Measurements from ENCODE around the gene TIPRL.
"Not testable (repeated sequence)": the region's sequence is repeated elsewhere in the genome, so short reads cannot be mapped to it uniquely, and the experiment has no call there.

The TIPRL gene

GRCh38 chr1:168178638-168179437, at the start of gene TIPRL:
Gene TIPRL (plus strand): TSS chr1:168178962. CDS start chr1:168179078, 116 bp downstream.
- DNase-seq: peak; percentile 96

DNA sequence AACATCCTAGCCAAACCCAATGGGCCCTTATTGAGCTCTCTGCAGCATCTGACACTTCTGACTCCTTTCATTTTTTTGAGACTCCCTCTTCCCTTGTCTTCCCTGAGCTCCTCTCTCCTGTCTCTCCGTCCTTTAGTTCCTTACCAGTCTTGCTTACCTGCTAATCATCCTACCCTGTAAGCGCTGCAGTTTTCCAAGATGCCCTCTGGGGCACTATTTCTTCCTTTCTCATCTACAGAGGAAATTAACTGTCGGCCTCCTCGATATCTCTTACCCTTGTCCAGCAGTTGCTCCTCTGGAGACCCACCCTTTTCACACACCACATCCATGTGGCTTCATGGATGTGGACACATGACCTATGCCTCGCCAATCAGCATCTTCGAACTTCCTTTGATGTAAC, 48.8 kb upstream of the TIPRL start:
- DNase-seq: no peak

GRCh38 chr1:168134132-168134531, 44.6 kb upstream of the TIPRL start:
- DNase-seq: no peak

- no peak for DNase-seq
Measured at GRCh38 chr1:168134642-168135041, 44.1 kb upstream of the TIPRL start.

- no peak for DNase-seq
Measured at GRCh38 chr1:168135116-168135920, 43.4 kb upstream of the TIPRL start.

DNA sequence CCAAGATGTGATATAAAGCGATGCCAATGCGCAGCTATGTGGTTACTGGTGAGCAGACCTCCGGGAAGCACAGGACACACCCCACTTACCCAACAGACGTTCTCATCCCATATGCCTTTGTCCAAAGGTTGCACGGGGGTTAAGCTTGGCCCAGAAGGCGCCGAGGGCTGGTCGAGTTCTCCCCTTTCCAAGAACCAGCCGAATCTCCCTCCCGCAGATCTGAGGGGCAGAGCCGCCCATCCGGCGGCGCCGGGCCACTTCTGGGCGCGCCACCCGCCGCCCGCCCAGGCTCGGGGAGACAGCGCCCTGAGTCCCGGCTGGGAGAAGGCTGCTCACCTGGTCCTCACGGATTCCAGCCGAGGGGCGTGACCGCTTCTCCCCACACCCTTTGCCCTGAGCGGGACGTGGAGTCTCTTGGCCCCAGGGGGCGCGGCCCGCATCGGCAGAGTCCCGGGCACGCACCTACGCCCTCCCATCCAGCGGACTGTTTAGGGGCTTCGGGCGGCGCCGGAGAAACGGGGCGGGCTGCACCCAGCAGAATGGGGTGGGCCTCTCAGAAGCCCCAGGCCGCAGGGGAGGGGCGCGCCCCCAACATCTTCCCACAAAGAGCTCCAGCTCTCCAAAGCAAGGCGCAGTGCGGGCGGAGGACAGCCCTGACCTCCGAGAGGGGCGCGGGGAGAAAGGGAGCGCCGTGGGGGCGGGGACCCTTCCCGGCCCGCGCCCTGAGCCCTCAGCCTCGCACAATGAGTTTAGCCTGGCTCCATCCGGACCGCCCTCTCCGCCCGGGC, 42.6 kb upstream of the TIPRL start:
- DNase-seq: no peak

DNA sequence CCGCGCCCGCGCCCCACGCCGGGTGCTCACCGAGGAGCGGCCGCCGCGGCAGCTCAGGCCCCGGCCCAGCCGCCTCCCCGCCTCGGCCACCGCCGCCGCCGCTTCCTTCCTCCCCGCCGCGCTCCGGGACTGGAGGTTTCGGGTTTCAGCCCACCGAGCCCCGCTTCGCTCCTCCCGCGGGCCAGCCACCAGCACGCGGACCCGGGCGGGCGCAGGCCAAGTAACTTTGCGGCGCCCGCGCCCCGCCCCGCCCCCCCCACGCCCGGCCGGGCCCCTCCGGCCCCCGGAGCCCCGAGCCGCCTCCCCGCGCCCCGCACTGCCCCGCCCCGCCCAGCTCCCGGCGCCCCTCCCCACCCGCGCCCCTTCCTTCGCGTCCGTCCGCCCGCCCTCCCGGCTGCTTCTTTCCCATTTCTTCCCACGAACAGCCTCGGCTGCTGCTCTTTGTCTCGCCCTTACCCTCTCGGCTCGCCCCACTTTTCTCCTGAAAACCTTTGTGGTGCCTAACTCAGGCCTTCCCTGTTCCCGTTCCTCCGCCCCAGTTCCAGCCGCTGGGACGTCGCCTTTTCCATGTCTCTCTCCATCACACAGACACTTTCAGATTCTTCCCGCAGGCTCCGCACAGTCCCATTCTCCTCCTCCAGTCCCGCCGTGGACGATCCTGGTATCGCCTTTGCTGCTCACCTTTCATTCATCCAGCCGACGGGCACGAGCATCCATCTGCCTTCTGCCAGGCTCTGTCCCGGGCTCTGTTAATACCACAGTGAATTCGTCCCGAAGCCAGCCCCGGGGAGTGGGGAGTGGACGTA, 41.9 kb upstream of the TIPRL start, which contains the start of gene GPR161:
Gene GPR161 (minus strand): TSS at position 222 of the 806 bp plus-strand sequence. CDS start 32,080 bp downstream, outside the sequence.
- DNase-seq: peak; percentile 34

GRCh38 chr1:168137515-168137821, 41.3 kb upstream of the TIPRL start:
- DNase-seq: no peak

DNA sequence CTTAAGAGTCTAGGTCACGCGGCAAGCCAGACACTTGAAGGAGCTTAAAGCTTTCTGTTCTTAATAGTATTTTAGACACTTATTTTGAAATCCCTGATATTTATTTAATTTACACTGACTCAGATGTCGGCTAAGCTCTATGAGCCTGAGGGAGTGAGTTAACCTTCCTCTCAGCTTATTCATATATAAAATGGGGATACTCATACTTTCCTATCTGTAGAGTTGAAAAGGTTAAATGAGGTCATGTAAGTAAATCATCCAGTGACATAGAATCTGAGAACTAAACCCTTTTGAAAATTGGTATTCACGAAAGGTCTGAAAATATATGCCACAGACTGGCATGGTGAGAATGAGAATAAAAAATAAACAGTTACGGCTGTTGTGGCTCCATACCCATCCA, 40.6 kb upstream of the TIPRL start:
- DNase-seq: no peak

DNA sequence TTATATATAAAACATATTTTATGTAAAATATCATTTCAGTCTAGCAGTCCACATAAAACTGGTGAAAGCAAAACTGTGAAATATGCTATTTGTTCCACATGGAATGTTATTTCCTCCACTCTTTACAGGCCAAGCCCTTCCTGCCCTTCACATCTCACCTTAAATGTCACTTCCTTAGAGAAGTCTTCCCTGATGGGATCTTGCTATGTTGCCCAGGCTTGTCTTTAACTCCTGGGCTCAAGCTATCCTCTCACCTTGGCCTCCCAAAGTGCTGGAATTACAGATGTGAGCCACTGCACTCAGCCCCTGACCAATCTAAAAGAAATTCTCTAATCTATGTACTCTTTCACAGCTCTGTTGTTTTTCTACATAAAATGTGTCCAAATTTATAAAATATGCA, 39.7 kb upstream of the TIPRL start:
- DNase-seq: no peak

DNA sequence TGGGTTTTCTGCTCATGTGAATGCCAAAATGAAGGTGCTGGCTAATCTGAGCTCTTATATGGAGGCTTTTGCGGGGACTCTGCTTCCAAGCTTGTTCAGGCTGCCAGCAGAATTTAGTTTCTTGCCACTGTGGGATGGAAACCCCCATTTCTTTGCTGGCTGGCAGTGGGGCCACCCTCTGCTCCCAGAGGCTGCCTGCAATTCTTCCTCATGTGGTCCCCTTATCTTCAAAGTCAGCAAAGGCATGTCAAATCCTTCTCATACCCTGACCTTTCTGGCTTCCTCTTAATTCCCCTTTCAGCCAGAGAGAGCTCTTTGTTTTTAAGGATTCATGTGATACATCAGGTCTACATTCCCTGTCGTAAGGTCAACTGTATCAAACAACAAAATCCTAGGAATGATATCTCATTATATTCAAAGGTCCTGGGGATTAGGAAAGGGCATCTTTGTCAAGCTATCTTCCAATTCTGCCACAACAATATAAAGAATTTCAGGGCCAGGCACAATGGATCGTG, 36.8 kb upstream of the TIPRL start:
- no peak for DNase-seq

DNA sequence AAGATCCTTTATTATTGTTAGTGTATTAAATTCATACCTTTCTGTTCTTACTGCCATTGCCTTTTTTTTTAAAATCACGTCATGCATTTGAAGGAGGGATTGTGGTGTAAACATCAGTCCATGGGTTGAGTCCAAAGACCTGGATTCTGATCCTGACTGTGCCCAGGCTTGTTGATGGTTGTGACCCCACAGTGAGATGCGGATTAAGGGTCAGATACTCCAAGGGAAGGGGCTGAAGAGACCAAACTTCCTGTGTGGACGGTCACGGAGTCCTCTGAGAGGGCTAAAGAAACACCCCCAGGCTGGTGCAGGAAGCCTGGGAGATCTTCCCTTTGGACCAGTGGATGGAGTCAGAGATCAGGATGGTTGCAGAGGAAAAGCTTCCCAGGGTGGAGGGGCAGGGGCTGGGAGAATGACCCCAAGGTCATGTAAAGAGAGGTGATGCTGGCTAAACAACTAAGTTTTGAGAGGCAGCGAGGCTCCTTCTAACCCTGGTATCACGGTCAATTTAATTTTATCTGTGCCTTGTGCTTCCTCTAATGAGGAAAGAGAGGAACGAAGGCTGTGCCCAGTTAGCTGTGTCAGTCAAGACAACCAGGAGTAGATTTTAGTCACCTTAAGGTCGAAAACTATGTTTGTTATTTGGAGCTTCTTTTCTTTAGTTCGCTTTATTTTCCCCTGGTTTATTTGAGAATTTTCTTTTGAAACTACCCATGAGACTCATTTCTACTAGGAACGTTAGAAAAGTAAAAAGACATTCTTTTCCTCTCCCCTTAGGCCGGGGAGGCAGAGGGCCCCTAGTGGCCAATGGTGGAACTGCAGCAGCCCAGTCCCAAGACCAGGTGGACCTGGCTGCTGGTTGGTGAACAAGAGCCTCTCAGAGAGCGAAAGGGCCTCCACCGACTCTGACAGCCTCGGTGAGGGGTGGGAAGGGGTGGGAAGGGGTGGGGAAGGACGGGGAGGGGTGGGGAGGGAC, 33.3 kb upstream of the TIPRL start:
- peak; percentile 81 for DNase-seq

DNA sequence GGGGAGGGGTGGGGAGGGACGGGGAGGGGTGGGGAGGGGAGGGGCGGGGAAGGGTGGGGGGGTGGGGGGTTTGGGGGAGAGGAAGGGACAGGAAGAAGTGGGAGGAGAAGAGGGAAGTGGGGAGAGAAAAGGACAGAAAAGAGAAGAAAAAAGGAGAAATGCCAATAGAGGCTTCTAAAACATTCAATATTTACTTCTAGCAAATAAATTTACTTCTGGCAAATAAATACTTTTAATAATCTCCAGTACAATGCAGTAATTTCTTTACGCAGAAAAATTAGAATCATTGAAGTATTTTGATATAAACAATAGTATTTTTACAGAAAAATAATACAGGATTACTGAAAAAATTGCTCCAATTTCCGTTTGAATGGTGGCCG, 32.6 kb upstream of the TIPRL start:
- DNase-seq: no peak

DNA sequence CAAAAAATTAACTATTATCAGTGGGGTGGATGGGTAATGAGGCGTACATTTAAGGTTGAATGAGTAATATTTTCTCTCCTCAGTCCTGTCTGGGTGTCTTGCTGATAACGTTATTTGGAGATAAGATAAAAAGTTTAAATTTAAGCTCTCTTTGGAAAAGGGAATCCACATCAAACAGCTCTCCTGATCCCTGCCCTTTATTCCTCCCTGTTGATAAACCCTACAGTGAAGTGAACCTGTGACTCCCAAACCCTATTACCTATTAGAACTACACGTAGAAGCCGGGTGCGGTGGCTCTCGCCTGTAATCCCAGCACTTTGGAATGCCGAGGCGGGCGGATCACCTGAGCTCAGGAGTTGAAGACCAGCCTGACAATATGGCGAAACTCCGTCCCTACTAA, 32.1 kb upstream of the TIPRL start:
- DNase-seq: no peak

DNA sequence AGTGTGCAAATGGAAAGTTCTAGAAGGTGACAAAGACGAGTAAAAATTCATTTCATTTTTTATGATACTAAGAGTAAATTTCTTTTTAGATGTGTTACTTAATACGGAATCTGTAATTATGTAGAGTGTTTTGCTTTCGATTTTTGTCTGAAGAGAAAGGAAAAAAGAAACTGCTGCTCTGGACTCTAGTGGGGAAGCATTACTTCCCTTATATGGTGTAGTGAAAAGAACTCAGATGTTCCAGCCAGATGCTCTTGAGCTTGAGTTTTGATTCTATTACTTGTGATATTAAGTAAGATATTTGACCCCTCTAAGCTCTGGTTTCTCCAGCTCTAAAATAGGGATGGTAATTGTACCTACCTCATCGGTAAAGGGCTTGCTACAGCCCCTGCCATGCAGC, 29.8 kb upstream of the TIPRL start:
- DNase-seq: no peak

DNA sequence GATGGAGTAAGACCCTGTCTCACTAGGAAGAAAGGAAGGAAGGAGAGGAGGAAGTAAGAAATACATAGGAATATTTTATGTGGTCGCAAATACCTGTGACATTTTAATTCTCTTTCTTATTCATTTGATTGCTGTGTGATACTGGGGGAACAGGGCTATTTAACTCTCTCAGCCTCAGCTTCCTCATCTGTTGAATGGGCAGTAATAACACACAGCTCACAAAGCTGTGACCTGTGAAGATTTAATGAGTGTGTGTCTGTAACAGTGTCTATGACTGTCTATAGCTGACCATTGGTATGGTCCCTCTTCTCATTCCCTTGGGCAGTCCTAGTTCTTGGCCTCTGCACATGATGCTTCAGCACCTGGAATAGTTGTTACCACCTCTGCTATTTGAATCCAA, 28.5 kb upstream of the TIPRL start:
- no peak for DNase-seq

GRCh38 chr1:168151935-168152334, 26.8 kb upstream of the TIPRL start:
- DNase-seq: no peak

- DNase-seq: not testable (repeated sequence)
Measured at GRCh38 chr1:168154707-168155106, 24.1 kb upstream of the TIPRL start.

DNA sequence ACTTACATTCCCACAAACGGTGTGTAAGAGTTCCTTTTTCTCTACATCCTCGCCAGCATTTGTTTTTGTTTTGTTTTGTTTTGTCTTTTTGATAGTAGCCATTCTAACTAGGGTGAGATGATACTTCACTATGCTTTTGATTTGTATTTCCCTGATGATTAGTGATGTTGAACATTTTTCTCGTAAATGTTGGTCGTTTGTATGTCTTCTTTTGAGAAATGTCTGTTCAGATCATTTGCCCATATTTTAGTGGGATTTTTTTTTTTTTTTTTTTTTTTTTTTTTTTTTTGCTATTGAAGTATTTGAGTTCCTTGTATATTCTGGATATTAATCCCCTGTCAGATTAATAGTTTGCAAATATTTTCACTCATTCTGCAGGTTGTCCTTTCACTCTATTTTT, 22.9 kb upstream of the TIPRL start:
- DNase-seq: no peak

GRCh38 chr1:168157638-168158037, 21.1 kb upstream of the TIPRL start:
- DNase-seq: no peak

DNA sequence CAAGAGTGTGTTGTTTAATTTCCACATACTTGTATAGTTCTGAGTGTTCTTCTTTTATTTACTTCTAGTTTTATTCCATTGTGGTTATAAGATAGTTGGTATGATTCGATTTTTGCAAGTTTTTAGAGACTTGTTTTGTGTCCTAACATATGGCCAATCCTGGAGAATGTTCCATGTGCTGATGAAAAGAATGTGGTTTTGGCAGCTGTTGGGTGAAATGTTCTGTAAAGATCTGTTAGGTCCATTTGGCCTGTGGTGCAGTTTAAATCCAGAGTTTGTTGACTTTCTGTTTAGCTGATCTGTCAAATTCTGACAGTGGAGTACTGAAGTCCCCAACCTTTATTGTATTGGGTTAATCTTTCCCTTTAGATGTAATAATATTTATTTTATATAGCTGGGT, 19.5 kb upstream of the TIPRL start:
- DNase-seq: no peak
